Fibroblast of skin of scalp (primary cell): Measurements from ENCODE around the gene TMEM178A.

Experiments
- DNase-seq: peaks from one replicate; pipeline ENCODE4 v3.0.0-alpha.2; 2013

Gene TMEM178A

DNA sequence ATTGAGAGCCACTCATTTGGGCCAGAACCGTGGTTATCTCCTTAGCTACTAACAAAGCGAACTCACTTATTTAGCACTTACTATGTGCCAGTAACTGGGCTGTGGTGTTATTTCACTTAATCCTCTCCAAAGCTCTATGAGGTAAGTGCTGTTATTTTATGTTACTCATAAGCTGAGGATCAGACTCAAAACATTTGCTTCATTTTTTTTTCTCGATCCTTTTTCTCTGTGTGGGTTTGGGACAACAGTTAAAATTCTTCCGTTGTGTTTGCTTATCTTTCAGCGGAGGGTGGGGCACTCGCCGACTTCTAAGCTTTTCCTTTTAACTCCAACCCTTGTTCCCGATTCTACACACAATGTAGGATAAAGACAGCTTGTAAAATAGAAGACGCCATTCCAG lies 52.8 kb downstream of the TMEM178A start:
- peak; percentile 27 for DNase-seq

DNA sequence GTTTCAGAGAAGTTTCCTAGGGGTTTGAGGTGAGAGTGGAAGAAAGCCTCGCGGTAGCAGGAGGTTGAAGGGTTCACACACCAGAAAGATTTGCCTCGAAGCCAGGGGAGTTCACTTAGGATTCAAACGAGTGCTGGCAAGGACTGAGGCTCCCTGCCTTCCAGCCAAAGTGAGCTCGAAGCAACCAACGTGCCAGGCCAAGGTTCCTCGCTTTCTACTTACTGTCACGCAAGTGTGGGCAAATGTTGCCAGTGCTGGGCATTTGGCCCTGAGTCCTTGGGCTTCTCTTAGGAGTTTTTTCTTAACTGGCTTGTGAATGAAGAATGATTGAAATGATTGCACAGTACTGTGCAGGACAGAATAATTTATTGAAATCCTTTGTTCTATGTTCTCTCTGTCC lies 53.6 kb downstream of the TMEM178A start:
- DNase-seq: no peak

DNA sequence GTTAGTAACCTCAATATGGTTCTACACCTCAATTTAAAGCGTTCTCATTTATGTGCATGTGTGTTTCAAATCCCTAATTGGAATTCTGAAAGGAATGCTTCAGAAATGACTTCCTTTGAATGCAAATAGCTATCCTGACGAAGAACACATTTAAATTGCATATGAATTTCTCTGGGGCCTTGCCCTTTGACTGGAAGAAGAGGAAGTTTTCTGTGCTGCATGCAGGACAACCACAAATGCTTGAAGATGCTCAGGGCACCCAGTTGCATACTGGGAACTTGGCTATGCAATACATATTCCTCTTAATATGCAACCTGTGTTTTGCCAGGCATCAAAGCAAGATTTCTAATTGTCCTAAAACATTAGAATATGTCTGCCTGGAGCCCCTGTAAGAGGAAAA lies 55.3 kb downstream of the TMEM178A start:
- no peak for DNase-seq

DNA sequence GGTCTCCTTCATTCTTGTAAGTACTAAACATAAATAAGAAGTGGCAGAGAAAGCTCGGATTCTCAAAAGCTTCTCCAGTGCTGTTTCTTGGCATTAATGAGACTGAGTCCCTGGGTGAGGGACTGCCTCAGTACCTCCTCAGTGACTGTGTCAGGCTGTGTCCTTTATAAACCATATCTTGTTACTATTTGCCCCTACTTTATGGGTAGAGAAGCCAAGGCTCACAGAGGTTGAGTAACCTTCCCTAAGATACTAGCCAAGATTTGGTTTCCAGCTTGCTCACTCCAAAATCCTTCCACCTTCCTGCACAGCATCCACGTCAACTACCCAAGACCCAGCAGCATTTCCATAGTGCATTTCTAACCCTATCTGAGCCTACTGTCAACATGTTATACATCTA lies 57.8 kb downstream of the TMEM178A start:
- DNase-seq: no peak

DNA sequence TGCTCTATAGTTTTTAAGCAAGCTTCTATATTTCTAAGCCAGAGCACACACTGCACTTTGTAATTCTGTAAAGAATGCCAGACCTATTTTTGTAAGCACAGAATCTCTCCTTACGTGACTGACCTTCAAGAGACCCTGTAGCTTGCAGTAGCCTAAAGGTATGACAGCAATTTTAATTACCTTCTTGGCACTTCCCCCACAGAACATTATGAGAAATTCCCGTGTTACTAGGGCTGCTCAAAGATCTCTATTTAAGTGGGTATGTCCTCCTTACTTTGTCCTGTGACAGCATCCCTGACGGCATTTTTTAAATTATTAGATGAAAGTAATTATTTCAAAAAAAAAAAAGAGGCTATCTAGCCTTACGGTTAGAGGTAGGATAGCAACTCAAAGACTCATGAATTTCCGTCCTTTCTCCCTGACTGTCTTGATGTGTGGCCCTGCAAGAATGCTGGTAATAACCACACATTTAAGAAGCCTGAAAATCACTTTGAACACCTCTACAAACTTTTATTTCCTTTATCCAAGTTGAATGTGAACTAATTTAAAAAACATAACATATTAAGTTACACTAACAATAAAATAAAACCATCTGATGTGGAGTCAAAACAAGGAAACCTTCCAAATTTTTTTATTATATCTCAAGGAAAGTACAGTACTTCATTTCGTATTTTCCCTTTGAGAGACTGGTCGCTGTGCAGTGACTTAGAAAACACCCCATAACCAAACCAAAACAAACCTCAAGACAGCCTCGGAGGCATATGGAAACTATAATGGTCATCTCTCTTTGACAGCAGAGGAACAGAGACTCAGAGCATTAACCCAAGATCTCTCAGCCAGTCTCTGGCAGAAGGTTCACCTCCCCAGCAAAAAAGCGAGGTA lies 58.5 kb downstream of the TMEM178A start:
- DNase-seq: peak; percentile 57

DNA sequence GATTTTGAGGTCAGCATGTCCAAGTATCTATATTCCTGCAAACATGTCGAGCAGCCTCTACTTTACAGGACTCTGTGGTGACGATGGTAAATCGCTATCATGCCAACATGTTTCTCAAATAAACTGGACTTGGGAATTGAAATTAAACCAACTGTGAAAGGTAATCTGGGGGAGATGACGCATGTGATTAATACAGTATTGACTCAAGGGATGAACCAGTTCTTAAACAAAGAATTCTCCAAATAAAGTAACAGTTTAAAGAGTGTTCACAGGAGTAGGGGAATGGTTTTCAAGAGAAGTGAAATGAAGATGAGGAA lies 59.1 kb downstream of the TMEM178A start:
- DNase-seq: no peak

DNA sequence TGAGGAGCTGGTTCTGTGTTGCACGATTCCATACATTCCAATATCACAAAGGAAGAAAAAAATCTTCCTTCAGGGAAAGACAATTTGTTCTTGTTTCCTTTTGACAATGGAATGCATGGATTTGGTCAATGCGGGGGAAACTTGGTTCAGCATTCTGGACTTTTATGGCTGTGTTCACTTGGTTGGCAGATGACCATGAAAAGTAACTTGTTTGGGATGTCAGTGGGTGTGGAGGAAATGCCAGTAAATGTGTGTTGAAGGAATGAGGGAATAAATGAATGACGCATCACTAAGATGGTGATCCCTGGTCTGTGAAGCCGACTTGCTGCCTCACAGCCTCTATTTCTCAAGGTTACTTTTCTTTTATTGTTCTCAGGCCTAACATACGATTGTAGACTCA lies 59.7 kb downstream of the TMEM178A start:
- peak; percentile 73 for DNase-seq

DNA sequence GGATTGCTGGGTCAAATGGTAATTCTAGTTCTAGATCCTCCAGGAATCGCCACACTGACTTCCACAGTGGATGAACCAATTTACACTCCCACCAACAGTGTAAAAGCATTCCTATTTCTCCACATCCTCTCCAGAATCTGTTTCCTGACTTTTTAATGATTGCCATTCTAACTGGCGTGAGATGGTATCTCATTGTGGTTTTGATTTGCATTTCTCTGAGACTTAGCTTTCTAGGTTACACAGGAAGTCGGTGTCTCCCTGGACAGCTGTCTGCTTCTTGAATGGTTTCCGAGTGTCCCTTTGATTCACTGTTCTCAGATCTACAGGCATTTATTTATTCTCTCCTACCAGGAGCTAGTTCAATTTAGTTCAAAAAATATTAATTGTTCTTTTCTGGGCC lies 62.4 kb downstream of the TMEM178A start:
- DNase-seq: peak; percentile 18

DNA sequence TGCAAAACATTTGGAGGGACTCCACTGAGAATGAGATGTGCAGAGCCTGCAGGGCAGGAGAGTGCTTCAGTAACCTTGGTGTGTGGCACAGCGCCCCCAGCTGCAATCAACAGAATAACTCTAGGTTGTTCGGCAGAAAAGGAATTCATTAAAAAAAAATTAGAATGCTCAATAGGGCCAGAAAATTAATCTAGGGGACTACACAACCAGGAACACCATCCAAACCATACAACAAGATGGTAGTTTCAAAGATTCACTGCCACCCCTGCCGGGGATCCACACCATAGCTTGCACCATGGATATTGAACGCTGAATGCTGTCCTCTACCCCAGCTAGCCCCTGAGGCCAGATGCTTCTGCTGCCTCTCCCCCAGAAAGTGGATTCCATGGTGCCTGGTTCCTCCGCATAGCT lies 63.2 kb downstream of the TMEM178A start:
- DNase-seq: peak; percentile 42

DNA sequence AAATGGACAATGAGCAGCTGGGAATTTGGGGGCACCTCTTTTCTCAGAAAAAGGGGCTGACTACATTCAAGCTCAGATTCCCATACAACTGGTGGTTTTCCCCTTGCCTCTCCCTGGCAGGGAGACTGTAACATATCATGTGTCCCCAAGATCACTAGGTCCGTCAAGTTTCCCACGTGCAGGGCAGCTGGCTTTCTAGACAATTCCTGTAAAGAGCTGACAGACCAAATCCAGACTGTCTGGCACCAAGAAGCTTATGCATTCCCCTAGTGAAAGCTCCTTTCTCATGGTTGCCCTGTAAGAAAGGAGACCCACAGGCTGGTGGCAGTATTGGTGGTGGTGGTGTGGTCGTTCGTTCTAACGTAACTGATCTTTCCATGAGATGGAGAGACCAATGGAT lies 64.6 kb downstream of the TMEM178A start:
- DNase-seq: no peak

DNA sequence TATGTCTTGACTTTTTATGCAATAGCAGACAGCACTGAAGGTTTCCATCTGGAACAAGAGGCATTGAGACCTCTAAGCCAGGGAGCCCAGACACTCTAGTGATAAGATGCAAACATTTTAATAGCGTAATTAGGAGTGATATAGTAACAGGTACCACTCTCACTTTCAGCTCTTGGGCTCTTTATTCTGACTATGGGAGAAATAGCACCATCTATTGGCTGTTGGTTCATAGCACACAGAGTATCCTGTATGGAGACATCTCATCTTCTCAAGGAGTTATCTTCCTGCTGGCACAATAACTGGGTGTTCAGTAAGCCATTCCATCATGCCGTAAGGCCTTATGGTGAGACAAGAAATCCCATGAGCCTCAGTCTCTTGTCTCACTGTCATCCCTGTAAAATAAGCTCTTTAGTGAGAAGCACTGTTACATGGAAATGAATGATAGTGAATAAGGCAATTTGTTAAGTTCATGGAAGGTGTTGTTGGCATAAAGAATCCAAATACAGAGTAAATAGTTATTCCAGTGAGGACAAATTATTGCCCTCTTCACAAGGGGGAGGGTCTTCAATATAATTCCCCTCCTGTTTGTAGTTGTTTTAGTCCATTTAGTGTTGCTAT lies 65.1 kb downstream of the TMEM178A start:
- peak; percentile 25 for DNase-seq

DNA sequence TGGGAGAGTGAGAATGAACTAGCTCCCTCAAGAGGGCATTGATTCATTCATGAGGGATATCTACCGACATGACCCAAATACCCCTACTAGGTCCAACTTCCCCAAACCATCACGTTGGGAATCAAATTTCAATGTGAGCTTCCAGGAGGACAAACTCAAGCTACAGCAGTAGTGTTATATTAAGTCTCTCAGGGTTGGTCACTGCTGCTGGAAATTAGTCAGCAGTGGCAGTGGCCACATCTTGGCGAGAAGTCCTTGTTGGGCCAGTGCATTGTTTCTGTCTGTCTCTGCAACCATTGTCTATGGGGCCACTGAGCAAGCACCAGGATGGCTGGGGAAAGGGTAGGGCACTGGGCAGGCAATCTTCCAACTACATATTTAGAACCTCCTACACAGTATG lies 65.8 kb downstream of the TMEM178A start:
- DNase-seq: no peak

DNA sequence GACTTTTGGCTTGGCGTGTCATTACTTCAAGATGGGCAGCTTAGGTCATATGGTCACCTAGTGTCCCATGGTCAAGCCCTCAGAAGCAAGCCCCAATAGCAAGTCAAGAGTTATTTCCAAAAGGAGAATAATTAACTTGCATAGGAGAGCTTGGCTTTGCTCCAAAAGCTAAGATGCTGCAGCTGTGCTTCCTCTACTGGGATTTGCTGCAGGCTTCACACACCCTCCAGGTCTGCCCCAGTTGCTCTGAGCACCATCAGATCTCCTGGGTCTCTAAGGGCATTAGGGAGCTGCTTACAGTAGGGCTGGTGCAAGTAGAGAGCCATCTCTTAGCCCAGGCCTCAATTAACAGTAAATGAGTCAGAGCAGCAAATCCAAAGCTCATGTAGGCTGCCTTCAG lies 66.8 kb downstream of the TMEM178A start:
- no peak for DNase-seq

DNA sequence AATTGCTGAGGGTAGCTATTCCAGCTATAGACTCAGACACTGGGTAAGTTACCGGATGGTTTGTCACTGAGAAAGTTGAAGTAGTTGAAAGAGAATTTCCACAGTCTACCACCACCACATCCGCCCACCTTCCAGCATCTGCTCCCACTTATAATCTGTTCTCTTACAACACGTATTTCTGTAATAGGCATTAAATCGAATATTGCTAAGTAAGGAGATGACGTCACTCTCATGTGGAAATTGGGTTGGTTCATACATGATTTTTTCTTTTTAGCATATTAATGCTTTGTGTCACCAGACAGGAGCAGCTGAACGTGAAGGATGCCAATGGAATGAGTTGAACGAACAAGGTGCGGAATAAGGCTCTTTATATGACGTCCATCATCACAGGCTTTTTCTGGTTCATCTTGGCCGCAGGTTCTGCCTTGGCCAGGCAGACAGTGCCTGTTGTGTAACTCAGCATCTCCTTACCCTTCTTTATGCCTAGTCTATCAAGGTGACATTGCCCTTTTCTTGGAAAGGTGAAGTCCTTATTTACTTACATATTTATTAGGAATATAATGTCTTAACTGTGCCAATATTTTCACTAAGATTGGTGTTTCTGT lies 67.5 kb downstream of the TMEM178A start:
- DNase-seq: no peak

DNA sequence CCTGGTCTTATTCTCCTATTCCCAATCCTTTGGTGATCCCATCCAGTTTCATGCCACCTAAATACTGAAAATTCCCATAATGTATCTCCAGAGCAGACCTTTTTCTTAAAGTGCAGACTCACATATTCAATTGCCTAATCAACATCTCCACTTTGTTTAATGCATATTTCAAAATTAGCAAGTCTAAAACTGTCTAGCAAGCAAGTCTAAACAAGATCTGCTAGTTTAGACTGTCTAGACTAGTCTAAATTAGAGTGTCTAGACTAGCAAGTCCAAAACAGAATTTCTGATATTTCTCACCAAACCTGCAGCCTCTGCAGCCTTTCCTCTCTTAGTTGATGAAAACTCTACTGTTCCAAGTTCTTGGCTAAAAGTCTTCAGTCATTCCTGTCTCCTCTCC lies 68.7 kb downstream of the TMEM178A start:
- no peak for DNase-seq

DNA sequence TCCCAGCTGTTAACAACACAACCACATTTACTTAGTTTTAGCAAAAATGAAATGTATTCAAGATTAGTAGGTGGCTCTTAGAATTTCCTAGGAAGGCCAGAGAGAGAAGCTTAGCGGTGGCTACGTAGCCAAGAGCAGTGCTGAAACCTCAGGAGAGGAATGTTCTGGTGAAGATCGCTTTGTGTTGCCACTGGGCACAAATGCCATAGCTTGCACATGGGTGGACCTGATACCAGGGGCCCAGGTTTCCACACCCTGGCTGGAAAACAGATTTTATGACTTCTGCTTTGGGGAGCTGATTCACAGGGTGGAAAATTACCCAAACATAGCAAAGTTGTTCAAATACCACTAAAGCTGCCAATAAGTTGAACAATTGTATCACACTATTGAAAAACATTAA lies 69.9 kb downstream of the TMEM178A start:
- DNase-seq: no peak

DNA sequence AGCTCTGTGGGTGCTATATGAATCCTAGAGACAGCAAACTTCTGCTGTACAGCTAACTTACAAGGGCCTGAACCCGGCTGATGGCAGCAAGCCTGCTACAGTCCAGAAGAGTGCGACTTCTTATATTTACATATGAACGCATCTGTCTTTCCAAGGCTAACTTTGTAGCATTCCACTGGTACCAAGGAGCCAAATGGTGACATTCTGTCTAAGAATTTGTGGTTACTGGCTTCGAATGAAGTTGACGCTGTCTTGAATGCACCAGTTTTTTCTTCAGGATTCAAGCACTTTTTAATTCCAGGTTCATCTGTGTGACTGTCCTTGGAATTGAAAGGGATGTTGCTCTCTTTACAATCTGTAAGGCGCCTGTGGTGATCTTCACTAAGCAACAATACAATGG lies 70.9 kb downstream of the TMEM178A start:
- peak; percentile 95 for DNase-seq

DNA sequence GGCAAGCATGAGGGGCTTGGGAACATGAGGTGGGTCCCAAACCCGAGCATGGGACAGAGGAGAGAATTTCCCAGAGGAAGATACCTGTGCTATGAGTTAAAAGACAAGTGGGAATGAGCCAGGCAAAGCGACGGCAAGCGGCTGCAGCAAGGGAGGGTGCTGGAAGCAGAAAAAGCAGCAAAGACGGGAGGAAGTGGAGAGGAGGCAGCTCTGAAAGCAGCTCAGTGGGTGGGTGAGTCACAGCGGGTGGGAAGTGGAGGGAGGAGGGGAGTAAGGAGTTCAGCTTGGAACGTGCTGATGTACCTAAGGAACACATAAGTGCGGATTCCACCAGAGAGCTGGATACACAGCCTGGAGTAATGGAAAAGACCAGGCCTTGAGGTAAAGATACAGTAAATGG lies 71.9 kb downstream of the TMEM178A start:
- DNase-seq: peak; percentile 81

DNA sequence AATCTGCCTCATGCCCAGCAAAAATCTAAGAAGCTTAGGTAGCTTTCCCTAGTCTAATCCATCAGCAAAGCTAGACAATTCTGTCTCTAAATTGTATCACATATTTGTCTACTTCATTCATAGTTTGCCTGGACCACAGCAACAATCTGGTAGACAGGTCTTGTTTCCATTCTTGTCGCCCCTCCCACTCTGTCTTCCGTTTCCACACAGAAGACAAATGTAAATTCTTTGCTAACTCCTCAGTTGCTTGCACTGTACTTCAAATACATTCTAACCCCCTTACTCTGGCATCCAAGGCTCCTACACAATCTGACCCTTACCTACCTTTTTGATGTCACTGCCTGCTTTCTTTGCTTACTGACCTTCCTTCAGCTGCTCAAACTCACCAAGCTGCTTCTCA lies 73.2 kb downstream of the TMEM178A start:
- DNase-seq: peak; percentile 38

DNA sequence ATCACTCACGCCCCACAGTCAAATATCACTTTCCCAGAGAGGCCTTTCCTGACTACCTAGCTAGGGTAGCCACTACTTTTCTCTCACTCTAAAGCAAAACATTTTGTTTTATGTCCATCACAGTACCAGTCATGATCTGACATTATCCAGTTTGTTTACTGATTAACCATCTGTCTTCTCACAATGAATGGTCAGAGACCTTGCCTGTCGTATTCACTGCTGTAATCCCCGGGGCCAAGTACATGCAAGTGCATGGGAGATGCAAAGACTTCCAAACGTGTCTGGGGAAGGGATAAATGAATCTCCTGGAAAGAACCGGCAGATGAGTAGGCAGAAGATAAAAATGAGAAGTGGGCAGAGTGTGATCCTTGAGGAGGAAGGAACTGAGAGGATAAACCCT lies 73.7 kb downstream of the TMEM178A start:
- no peak for DNase-seq

DNA sequence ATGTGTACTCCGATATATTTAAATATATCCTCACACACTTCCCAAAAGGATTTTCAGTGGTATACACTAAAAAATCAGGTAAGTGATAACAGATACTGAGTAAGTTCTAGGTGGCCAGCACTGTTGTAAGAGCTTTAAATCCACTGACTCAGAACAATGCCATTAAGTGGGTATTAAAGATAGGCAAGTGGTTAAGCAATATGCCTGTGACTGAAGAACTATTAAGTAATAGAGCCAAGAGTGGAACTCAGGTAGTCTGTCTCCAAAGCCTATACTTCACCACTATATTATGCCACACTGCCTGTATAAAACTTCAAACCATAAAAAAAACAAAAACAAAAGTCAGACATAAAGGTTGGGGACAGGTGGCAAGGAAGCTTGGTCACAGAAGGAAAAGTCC lies 76.2 kb downstream of the TMEM178A start:
- no peak for DNase-seq

DNA sequence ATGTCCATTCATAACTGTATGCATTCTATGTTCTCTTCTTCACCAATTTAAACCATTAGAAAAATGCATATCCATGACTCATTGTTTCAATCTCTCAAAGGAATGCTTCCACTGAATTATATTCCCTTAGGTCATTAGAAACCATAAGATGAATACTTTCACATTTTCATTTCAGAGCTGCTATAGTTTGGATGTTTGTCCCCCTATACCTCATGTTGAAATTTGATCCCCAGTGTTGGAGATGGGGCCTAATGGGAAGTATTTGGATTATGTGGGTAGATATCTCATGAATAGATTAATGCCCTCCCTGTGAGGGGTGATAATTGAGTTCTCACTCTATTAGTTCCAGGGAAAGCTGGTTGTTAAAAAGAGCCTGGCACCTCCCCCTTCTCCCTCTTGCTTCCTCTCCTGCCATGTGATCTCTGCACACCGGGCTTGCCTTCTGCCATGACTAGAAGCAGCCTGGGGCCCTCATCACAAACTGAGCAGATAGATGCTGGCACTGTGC lies 77.6 kb downstream of the TMEM178A start:
- DNase-seq: peak; percentile 86

DNA sequence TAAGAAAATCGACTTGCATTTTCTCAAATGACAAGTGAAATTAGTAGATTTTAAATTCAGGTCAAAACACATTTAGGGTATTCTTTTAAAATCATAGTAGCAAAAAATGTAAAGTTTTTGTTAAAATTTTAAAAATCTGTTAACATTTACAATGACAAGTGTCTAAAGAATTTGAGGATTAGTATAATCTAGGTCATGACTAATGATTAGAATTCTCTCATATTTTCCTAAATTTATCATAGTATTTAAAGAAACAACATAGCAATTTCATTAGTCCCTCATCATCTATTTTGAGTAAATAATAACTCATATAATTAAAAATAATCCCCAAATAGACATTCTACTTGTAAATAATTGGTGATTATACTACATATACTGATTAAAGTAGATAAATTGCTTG lies 89.7 kb downstream of the TMEM178A start:
- peak; percentile 34 for DNase-seq

DNA sequence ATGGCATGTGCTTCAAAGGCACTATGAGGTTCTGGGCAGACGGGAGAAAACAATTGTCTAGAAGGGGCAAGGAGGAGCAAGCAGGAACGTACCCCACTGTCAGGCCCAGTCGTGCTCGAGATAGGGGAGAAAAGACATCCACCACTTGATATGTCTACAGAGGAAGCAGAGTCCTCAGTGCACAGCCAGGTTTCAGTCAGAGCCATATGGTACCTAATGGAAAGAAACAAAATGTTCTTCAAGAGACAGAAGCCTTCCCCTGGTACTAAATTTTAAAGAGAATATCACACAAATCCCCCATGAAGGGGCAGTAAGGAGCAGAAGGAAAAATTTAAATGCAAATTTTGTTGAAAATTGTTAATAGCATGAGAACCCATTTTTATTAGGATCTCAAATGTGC lies 91.4 kb downstream of the TMEM178A start:
- no peak for DNase-seq
